Ascending aorta (tissue), 2 donors: ENCODE data around the gene ZNF831. TPM values are rescaled to one million over a fixed set of nuclear protein-coding genes. Genes with fewer than 3 reads are reported as not detected.

Experiments used
- DNase-seq, 2 donors: peaks; one replicate each; pipeline ENCODE4 v3.0.0-alpha.2; 2019; ENCODE audit warnings: low spot score in 2 of 2
- H3K27ac ChIP-seq, 2 donors: fragments of 200-600 bp; sonication (generic); one replicate each; pipeline ENCODE4 v1.5.1; 2016 to 2017; ENCODE audit warnings: mild to moderate bottlenecking in 1 of 2
- H3K27me3 ChIP-seq: fragments of 200-600 bp; sonication (generic); one replicate; pipeline ENCODE4 v1.5.1; 2017
- H3K36me3 ChIP-seq, 2 donors: fragments of 200-600 bp; sonication (generic); one replicate each; pipeline ENCODE4 v1.5.1; 2016
- H3K4me1 ChIP-seq, 2 donors: fragments of 200-600 bp; sonication (generic); one replicate each; pipeline ENCODE4 v1.5.1; 2016 to 2017; ENCODE audit warnings: mild to moderate bottlenecking in 1 of 2
- H3K4me3 ChIP-seq, 2 donors: fragments of 200-600 bp; sonication (generic); one replicate each; pipeline ENCODE4 v1.5.1; 2016 to 2017; ENCODE audit warnings: mild to moderate bottlenecking in 1 of 2
- H3K9me3 ChIP-seq, 2 donors: fragments of 200-600 bp; sonication (generic); one replicate each; pipeline ENCODE4 v1.5.1; 2016
- intact Hi-C: fragments of 100-400 bp; cut with DNase I; formaldehyde crosslinking; loops from one replicate; pipeline ENCODE4 v1.15.1; 2023
- total RNA-seq: library from RNA; depleted of rRNA; stranded (reverse); fragments of >200 nt; gene quantifications from one replicate; pipeline ENCODE4 v1.1.0, GENCODE V29; 2016
- TF ChIP-seq, protein P1 (sequence below), 3 experiments: fragments of 200-600 bp in 2 of 3; fragments of 450-650 bp in 1 of 3; sonication (generic) in 2 of 3; IDR thresholded peaks; one replicate each; pipeline ENCODE4 v1.5.1; 2016 to 2019; ENCODE audit warnings: antibody characterized with exemption in 3 of 3, mild to moderate bottlenecking in 1 of 3, moderate library complexity in 1 of 3

ZNF831 gene
- total RNA-seq, 1 donor from 2014 or later, result 0.53 TPM

DNA sequence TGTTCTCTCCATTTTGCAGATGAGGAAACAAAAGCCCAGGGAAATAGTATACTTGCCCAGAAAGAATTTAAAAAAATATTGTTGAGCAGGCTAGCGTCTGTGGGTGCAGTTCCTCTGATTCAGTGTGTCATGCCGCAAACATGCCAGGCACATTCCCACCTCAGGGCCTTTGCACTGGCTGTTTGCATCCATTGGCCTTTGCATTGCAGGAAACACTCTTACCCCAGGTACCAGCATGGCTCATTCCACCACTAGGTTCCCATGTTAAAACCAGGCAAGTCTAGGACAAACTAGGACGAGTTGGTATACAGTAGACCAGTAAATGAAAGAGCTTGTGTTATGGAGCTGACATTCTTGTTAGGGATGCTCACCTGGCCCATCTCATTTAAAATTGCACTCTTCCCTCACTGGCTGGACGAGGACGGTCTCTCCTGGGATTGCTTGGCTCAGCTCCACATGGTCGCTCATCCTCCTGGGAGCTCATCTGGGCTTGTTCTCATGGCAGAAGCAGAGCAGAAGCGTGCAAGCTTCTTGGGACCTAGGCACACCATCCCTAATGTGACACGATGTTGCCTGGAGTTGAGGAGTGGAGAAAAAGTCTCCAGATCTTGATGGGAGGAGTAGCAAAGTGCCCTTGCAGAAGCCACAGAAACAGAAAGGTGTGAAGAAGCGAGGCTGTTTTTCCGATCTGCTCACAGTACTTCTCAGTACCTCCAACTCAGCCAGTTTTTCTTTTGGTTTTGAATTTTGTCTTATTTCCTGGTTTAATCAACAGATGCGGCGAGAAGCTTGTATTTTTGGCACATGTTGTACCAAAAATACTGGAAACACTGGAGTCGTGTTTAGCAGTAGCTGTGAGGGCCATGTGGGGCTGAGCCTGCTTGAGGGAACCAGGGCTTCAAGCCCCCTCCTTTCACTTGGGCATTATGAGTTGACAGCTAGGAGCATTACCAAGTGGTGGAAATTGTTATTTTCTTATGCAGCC, 13.9 kb downstream of the ZNF831 start:
- no peaks in the 10 kb centered on the region for H3K36me3 ChIP-seq
- H3K27ac ChIP-seq, result no peak overlapping the region
- no peaks in the 10 kb centered on the region for H3K9me3 ChIP-seq
- TF ChIP-seq, protein P1, sequence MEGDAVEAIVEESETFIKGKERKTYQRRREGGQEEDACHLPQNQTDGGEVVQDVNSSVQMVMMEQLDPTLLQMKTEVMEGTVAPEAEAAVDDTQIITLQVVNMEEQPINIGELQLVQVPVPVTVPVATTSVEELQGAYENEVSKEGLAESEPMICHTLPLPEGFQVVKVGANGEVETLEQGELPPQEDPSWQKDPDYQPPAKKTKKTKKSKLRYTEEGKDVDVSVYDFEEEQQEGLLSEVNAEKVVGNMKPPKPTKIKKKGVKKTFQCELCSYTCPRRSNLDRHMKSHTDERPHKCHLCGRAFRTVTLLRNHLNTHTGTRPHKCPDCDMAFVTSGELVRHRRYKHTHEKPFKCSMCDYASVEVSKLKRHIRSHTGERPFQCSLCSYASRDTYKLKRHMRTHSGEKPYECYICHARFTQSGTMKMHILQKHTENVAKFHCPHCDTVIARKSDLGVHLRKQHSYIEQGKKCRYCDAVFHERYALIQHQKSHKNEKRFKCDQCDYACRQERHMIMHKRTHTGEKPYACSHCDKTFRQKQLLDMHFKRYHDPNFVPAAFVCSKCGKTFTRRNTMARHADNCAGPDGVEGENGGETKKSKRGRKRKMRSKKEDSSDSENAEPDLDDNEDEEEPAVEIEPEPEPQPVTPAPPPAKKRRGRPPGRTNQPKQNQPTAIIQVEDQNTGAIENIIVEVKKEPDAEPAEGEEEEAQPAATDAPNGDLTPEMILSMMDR (IDR thresholded peaks at IDR 0.05), result no peak
- no peak overlapping the region for H3K4me3 ChIP-seq
- H3K27me3 ChIP-seq, result no peaks in the 10 kb centered on the region
- no peak for DNase-seq
- no peaks in the 10 kb centered on the region for H3K4me1 ChIP-seq
- intact Hi-C loops, result no loop called here

DNA sequence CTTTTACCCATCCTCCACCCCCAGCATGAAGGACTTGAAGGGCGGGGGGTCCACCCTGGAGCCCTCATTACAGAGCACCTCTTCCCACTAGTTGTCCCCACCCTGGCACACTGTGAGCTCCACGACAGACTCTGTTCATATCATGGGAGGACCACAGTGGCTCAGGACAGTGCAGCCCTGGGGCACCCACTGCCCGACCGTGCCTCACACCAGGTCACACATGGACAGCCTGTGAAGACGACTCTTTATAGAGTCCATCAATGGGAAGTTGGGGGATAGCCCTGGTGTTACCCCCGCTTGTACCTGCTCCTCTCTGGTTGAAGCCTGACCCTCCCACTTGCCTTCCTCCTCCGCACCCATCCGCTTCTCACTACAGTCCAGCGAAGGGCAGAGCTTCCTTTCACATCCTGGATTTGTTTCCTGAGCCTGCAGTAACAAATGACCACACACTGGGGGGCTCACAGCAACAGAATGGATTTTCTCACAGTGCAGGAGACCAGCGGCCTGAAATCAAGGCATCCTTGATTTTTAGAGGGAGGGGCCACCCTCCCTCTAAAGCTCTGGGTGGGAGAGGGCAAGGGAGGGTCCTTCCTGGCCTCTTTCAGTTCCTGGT, 15.5 kb downstream of the ZNF831 start:
- no peaks in the 10 kb centered on the region for H3K27me3 ChIP-seq
- no peak overlapping the region for H3K4me3 ChIP-seq
- H3K4me1 ChIP-seq, result no peaks in the 10 kb centered on the region
- no peak overlapping the region for H3K27ac ChIP-seq
- H3K9me3 ChIP-seq, result no peaks in the 10 kb centered on the region
- intact Hi-C loops, result no loop called here
- no peaks in the 10 kb centered on the region for H3K36me3 ChIP-seq
- TF ChIP-seq, protein P1 (IDR thresholded peaks at IDR 0.05), result no peak
- DNase-seq, result no peak

DNA sequence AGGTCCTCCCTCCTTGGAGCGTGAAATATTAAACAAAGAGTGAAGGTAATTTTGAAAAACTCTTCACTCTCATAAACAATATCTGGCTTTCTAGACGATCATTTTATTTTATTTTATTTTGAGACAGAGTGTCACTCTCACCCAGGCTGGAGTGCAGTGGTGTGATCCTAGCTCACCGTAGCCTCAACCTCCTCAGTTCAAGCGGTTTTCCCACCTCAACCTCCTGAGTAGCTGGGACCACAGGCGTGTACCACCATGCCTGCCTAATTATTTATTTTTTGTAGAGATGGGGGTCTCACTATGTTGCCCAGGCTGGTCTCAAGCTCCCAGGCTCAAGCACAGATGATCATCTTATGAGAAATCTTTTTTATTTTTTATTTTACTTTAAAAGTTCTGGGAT, 16.4 kb downstream of the ZNF831 start:
- Histone ChIP-seq H3K36me3 (no peaks in the 10 kb centered on the region), H3K9me3 (no peaks in the 10 kb centered on the region), H3K4me3 (no peak overlapping the region), H3K27ac (no peak overlapping the region), H3K4me1 (no peaks in the 10 kb centered on the region), H3K27me3 (no peaks in the 10 kb centered on the region)
- intact Hi-C loops, result no loop called here
- TF ChIP-seq, protein P1 (IDR thresholded peaks at IDR 0.05), result no peak
- no peak for DNase-seq

DNA sequence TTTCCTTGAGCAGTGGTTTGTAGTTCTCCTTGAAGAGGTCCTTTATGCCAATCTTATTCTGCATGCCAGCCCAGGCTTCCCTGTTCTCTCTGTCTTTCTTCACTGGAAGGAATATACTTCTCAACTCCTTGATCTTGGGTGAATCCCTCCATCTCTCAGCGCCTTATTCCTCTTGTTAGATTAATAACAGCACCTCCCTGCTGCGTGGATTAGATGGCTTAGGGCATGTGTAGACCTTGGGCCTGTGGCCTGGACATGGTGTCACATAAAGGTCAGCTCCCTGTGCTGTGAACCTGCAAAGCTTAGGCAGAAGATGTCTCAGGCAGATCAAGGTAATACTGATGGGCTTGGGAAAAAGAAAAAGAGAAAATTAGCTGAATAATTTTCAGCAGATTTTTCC, 18.3 kb downstream of the ZNF831 start:
- Histone ChIP-seq H3K4me1 (no peaks in the 10 kb centered on the region), H3K27me3 (no peaks in the 10 kb centered on the region), H3K27ac (no peak overlapping the region), H3K9me3 (no peaks in the 10 kb centered on the region), H3K4me3 (no peak overlapping the region), H3K36me3 (no peaks in the 10 kb centered on the region)
- no peak for DNase-seq
- TF ChIP-seq, protein P1 (IDR thresholded peaks at IDR 0.05), result no peak
- intact Hi-C loops, result no loop called here

DNA sequence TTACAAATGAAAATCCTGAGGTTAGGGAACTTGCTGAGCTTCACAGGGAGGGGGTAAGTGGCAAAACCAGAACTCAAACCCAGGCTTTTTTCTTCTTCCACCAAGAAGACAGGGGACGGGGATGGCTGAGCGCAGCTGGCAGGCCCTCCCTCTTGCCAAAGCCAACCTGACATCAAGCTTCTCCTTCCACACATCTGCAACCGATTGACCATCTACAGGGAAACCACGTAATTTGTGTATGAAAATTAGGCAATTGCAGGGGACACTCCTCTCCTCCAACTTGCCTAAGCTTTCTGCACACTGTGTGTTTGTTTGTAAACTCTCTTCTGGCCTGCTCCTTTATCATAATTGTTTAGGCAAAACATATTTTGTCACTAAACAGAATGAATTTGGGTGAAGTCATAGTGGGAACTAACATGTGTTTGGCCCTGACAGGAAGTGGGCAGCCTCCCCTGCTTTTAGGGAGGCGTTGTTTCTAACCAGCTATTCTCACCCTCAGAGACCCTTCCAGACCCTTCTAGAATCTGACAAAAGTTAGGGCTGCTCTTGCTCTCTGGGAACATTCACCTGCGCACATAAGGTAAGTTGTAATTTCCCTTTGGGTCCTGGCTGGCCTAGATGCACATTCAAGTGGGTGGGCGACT, 18.9 kb downstream of the ZNF831 start:
- Histone ChIP-seq H3K36me3 (no peaks in the 10 kb centered on the region), H3K4me3 (no peak overlapping the region), H3K27me3 (no peaks in the 10 kb centered on the region), H3K9me3 (no peaks in the 10 kb centered on the region), H3K27ac (no peak overlapping the region), H3K4me1 (no peaks in the 10 kb centered on the region)
- DNase-seq, result no peak
- TF ChIP-seq, protein P1 (IDR thresholded peaks at IDR 0.05), result no peak
- intact Hi-C loops, result no loop called here
